Renal cortex interstitium (tissue), 15 donors: ENCODE results near the gene IGSF11. TPM values are rescaled to one million over a fixed set of nuclear protein-coding genes. Genes with fewer than 3 reads are reported as not detected.
A peak's percentile ranks its signal among the peaks of the same experiment; 100 is the strongest.
"Not testable (repeated sequence)": the region's sequence is repeated elsewhere in the genome, so short reads cannot be mapped to it uniquely, and the experiment has no call there.

Source experiments
- DNase-seq, 11 donors: peaks; one replicate each; pipeline ENCODE4 v3.0.0-alpha.2; 2013; ENCODE audit warnings: low read depth in 9 of 11, low spot score in 4 of 11; ENCODE audit errors: extremely low read depth in 1 of 11
- long read RNA-seq, 16 experiments: transcript quantifications; one replicate each; lab custom pipeline, GENCODE V29; 2026
- polyA plus RNA-seq, 3 donors: library from polyadenylated mRNA; unstranded; fragments of 120-200 nt; gene quantifications; one replicate each; pipeline ENCODE4 v1.2.1, GENCODE V29; 2013; ENCODE audit not compliant: insufficient read length in 3 of 3

The IGSF11 gene, protein sequence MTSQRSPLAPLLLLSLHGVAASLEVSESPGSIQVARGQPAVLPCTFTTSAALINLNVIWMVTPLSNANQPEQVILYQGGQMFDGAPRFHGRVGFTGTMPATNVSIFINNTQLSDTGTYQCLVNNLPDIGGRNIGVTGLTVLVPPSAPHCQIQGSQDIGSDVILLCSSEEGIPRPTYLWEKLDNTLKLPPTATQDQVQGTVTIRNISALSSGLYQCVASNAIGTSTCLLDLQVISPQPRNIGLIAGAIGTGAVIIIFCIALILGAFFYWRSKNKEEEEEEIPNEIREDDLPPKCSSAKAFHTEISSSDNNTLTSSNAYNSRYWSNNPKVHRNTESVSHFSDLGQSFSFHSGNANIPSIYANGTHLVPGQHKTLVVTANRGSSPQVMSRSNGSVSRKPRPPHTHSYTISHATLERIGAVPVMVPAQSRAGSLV
- polyA plus RNA-seq, result 1 to 10 TPM; 4.0 to 5.2 (median 4.4) TPM
- long read RNA-seq, donor 1, partial matches to known transcripts, result 0 of 1 reads
- long read RNA-seq, donor 1, other reads (novel, unspliced or antisense), result 0 of 1 reads
- long read RNA-seq, donor 2, result 0 reads
- long read RNA-seq, donor 3, result 0 reads
- long read RNA-seq, donor 4, partial matches to known transcripts, result 0 of 1 reads
- long read RNA-seq, donor 4, other reads (novel, unspliced or antisense), result 0 of 1 reads
- long read RNA-seq, donor 5, result 0 reads
- long read RNA-seq, donor 6, partial matches to known transcripts, result 0 of 1 reads
- long read RNA-seq, donor 6, other reads (novel, unspliced or antisense), result 0 of 1 reads
- long read RNA-seq, donor 7, result 0 reads
- long read RNA-seq, donor 8, partial matches to known transcripts, result 0 of 2 reads
- long read RNA-seq, donor 8, other reads (novel, unspliced or antisense), result 0 of 2 reads
- long read RNA-seq, donor 9, result 0 reads
- long read RNA-seq, donor 10, partial matches to known transcripts, result 0 of 1 reads
- long read RNA-seq, donor 10, other reads (novel, unspliced or antisense), result 0 of 1 reads
- long read RNA-seq, donor 11, result 0 reads
- long read RNA-seq, donor 12, result 0 reads
- long read RNA-seq, donor 13, partial matches to known transcripts, result 0 of 1 reads
- long read RNA-seq, donor 13, other reads (novel, unspliced or antisense), result 0 of 1 reads
- long read RNA-seq, donor 14, result 0 reads
- long read RNA-seq, donor 15, result 0 reads
- long read RNA-seq, donor 16, result 0 reads

DNA sequence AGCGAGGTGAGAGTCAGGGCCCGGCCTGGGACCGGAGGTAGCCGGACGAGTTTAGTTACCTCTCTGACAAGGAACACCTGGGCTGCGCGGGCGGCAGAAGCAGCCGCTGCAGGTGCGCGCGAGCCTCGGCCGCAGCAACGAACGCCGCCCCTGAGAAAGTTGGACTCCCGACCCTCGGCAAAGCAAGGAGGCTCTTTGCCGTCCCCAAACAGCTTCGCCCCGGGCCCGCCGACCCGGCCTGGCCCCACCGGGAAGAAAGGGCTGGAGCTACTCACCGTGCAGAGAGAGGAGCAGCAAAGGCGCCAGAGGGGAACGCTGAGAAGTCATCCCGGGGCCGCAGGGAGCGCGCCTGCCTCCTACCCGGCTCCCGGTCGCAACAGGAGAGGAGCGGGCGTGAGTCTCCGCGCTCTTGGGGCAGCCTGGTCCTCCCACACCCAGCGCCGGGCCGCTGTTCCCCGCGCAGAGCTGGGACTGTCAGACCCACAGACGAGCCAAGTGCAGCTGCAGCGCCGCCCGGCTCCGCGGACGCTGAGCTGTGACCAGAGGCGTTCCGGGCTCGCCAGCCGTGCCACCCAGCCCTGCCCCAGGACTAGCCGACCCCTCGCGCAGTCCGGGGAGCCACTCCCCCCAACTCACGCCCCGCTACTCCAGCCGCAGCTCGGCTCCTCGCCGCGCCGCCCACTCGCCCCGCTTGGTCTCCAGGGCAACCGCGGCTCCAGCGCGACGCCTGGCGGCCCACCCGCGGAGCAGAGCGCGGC is at the start of gene IGSF11:
Gene IGSF11, minus strand, starts transcription at position 591 of the 758 bp plus-strand sequence. Its CDS starts 264 bp downstream, at position 327.
- DNase-seq, result peak; percentile 42 to 80 (median 67)

DNA sequence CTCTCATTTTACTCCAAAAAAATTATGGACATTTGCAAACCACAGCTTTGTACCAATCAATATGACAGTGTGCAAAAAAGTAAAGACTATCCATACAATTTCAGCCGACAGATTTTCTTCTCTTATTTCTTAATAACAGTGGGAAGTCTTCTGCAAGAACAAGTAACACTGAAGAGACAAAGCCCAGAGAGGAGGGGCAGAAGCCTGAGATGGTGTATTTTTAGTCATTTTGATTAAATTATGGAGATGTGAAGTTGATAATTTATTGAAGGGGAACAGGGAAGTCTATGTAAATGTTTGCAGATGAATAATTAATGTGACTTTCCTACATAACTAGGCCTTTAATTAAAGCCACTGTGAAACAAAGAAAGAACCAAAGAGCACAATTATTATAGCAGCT is 45.7 kb upstream of the IGSF11 start:
- DNase-seq, result no peak

DNA sequence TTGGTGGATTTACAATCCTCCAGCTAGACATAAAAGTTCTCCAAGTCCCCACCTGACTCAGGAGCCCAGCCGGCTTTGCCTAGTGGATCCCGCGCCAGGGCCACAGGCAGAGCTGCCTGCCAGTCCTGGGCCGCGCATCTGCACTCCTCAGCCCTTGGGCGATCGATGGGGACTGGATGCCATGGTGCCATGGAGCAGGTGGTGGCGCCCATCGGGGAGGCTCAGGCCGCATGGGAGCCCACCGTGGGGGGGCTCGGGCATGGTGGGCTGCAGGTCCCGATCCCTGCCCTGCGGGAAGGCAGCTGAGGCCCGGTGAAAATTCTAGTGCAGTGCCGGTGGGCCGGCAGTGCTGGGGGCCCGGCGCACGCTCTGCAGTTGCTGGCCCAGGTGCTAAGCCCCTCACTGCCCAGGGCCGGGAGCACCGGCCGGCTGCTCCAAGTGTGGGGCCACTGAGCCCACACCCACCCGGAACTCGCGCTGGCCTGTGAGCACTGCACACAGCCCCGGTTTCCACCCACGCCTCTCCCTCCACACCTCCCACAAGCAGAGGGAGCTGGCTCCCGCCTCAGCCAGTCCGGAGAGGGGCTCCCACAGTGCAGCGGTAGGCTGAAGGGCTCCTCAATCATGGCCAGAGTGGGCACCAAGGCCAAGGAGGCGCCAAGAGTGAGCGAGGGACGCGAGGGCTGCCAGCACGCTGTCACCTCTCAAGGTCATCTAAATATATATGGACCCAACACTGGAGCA is 38.8 kb upstream of the IGSF11 start:
- DNase-seq, result no peak

DNA sequence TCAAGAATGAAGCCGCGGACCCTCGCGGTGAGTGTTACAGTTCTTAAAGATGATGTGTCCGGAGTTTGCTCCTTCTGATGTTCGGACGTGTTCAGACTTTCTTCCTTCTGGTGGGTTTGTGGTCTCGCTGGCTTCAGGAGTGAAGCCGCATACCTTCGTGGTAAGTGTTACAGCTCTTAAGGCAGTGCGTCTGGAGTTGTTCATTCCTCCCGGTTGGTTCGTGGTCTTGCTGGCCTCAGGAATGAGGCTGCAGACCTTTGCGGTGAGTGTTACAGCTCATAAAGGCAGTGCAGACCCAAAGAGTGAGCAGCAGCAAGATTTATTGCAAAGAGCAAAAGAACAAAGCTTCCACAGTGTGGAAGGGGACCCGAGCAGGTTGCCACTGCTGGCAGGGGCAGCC is 37.8 kb upstream of the IGSF11 start:
- not testable (repeated sequence) for DNase-seq

DNA sequence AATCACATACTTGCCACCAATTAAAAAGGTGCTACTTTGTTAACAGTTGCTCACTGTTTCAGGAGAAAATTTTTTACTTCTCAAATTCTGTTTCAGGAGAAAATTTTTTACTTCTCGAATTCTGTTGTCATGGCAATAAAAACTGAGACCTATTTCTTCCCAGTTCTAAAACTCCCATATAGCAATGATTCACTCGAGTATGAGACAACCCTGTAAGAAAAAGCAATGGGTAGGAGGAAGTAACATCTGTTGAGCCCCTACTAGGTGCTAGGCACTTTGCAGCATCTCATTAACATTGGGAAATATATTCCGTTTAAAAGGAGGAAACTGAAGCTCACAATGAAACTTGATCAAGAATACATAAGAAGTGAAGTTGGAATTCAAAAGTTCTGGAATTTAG is 35.1 kb upstream of the IGSF11 start:
- DNase-seq, result no peak

DNA sequence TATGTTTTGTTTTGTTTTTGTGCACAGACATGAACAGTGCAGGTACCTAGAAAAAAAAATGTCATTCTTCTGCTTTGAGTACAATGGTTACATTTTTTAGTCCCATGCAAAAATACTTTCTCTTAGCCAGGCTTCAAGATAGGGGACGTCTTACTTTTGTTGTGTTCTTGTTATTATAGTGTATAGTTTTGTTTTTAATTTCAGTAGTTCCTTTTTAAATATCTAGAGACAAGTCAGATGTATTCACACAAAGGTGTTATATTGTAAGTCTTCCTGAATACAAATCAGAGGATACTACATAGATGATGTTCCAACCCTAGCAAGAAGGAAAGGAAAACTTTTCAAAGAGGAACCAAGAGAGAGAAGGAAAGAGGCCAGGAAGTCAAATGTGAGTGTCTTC is 28.8 kb upstream of the IGSF11 start:
- DNase-seq, result no peak

DNA sequence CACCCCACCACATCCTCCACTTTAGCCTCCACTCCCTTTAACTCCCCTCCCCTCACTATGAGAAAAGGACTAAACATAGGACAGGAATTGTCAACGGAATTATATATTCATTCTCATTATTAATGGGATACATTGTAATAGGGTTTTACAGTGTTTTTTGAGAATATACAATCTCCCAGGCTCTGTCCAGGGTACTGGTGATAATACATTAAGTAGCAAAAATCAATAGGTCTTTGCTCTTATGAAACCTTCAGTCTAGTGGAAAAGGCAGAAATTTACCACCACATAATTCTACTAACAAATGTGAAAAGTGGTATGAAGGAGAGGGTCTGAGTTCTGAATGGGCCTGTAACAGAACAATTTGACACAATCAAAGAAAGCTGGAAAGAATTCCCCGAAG is 28.2 kb upstream of the IGSF11 start:
- no peak for DNase-seq

DNA sequence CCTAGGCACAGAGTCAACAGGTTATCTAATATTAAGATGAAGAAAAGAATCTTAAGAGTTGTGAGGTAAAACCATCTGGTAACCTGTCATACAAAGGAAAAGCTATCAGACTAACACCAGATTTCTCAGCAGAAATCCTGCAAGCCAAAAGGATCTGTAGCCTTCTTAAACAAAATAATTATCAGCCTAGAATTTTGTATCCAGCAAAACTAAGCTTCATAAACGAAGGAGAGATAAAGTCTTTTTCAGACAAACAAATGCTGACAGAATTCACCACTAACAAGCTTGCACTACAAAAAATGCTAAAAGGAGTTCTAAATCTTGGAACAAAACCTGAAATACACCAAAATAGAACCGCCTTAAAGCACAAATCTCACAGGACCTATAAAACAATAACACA is 9.9 kb upstream of the IGSF11 start:
- no peak for DNase-seq

DNA sequence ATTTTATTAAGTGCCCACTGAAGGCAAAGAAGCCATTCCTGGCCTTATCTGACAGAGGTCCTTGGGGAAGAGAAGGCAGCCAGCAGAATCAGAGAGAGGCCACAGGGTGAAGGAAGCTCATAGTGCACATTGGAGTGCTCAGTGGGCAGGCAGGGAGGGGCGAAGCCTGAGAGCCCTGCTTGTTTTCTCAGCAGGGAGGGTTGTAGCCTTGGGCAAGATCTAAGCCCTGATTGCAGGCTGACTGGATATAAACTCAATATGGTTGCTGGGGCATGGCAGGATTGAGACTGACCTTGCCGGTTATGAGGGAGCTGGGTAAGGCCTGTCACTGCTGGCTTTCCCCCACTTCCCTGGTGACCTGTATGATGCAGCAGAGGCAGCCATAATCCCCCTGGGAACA is 7.5 kb upstream of the IGSF11 start:
- no peak for DNase-seq

DNA sequence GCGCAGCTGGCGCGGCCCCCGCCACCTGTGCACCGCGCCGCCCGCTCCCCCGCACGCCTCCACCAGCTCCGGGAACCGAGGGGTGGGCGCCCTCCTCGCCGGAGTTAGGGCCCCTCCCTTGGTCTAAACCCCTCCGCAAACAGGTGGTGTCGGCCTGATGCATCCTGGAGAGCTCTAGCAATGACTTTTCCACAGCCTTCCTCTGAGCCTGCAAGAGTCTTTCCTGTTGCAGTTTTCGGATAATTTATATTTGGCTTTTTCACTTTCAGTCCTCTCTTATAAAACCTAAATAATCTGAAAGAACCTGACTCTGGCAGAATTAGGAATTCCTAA is 334 bp upstream of the IGSF11 start:
- DNase-seq, result no peak

DNA sequence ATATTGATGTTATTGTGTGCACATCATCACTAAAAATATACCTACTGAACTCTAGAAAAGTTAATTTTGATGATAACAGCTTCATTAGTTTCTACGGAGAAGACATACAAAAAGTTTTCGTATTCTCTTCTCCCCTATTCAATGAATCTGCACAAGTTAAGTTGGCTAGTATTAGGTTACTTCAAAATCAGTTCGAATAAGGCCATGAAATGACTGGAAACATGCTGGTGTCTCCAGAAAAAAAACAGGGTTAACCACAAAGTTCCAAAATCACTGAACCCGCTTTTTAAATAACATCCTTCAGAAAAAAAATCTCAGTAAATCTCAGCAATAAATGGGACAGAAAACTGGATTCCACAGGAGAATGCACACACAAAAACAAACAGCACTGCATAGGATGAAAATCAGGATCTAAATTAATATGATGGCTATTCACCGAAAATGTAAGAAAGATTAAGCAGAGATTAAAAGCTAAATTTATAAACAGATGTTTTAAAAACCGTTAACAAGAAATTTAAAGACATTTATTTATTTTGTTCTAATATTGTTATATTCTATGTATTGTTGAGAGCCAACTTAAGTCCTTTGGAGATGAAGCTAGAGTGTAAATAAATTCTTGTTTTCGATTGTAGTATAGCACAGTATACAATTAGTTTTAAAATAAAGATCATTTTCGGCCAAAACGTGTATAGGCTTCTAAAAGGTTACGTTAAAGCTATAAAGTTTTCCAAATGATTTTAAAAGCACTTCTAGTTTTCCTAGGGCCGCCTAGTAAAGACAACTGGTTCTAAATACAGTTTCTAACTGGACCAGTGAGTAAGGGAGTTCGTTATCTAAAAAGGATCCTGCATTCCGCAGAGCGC is 1.0 kb downstream of the IGSF11 start:
- DNase-seq, result no peak

DNA sequence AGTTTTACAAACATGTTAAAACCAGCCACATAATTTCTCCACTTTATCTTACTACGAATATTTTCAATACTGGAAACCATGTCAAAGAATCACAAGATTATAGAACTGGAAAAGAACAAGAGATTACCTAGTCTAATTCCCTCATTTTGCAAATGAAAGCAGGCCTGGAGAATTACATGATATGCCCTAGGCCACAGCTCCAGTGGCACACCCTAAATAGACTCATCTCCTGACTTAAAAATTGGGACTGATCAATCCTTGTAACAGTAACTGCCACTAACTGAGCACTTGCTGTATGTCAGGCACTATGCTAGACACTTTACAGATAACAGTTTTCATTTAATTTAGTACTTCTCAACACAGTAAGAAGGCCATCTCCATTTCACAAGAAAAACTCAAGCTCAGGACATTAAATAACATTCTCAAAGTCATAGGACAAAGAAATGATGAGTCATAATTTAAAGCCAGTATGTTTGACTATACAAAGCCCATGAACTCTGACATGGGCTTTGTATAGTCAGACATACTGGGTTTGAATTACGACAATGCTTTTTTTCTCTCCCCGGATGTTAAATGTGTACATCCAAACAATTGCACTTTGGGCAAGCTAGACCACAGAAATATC is 9.4 kb downstream of the IGSF11 start:
- DNase-seq, result no peak

DNA sequence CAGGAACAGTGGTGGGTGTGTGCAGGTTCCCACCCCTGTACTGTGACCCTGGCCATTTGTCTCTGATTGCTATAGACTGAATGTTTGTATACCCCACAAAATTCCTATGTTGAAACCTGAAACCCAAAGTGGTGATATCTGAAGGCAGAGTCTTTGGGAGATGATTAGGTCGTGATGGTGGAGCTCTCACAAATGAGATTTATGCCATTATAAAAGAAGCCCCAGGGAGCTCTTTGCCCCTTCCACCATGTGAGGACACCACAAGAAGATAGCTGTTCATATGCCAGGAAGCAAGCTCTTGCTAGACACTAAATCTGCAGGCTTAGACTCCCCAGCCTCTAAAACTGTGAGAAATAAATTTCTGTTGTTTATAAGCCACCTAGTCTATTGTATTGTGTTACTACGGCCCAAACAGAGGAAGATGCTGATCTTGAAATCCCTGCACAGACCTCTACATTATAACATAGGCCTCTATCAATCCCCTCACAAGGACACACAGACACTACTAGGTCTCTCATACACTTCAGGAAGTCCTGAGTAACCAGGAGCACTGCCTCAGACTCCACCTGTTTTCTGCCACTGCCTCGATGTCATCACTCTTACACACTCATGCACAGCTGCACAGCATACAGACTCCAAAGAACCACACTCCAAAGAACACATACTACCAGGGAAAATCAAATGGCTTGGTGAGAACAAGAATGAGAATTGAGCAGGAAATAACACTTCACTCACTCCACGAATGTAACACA is 14.7 kb downstream of the IGSF11 start:
- DNase-seq, result no peak

DNA sequence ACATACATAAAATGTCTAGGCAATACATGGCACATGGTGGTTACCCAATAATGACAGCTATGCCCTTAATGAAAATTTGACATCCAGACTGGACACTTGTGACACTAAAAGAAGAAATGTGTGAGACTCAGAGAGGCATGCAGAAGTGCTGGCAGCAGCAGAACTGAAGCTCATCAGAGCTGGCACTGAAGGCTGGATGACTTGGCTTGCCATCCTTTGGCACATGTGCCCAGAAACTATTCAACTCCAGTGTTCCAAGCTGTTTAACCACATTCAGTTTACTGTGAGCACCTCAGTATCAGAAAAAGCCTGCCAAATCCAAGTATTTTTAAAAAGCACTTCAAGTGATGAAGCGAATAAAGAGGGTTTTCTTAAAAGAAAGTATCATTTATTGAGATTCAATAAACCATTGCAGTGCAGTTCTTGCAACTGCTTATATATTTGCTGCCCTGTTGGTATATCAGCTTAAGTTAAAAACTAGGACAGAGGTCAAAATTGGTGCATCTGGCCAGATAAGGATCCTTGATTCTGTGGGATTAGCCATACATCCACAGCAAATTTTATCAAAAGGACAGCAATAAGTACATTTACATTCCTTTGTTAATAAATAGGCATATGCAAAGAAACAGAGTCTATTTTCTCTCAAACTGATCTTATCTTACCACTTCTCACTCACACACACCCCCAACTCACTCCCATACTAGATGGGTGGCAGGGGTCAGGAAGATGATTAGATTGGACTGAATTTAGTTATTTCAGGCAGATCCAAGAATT is 15.8 kb downstream of the IGSF11 start:
- DNase-seq, result no peak

DNA sequence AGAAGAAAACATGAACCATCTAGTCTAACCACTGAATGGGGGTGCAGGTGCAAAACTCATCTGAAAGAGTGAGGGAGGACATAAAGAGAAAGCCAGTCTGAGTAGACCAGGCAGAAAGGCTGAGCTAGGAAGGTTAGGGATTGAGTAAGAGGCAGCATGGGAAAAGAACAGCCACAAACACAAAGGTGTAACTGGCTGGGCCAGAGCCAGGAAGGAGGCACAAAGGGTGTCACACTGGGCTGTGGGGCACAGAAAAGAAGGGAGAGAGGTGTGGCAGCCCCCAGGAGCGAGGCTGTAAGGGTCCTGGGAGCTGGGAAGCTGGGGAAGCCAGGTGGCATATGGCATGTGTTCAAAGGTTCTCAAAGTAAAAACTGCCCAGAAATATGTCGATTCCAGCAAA is 18.7 kb downstream of the IGSF11 start:
- no peak for DNase-seq

DNA sequence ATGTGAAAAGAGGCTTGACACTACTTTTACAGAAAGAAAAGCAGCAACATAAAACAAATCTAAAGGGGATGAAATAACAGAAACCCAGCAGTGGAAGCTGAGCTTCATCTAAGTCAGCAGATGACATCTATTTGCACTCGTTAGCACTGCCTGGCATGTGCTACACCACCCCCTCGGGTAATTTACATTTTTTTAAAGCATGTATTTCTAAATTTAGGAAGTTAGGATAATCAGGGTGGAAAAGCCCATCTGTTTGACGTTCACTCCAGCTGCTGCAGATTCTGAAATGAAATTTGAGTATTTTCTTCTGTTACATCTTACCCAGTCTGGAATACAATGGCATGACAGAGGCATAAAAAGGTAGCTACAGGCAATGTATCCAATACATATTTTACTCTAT is 20.7 kb downstream of the IGSF11 start:
- no peak for DNase-seq
